OCI-M1 (cell line): ENCODE results near the gene NR2C2.
"Not testable (repeated sequence)": the region's sequence is repeated elsewhere in the genome, so short reads cannot be mapped to it uniquely, and the experiment has no call there.

Source experiments
- DNase-seq: peaks from one replicate; lab custom pipeline; 2025; lab: John Stamatoyannopoulos, UW

Gene NR2C2

DNA sequence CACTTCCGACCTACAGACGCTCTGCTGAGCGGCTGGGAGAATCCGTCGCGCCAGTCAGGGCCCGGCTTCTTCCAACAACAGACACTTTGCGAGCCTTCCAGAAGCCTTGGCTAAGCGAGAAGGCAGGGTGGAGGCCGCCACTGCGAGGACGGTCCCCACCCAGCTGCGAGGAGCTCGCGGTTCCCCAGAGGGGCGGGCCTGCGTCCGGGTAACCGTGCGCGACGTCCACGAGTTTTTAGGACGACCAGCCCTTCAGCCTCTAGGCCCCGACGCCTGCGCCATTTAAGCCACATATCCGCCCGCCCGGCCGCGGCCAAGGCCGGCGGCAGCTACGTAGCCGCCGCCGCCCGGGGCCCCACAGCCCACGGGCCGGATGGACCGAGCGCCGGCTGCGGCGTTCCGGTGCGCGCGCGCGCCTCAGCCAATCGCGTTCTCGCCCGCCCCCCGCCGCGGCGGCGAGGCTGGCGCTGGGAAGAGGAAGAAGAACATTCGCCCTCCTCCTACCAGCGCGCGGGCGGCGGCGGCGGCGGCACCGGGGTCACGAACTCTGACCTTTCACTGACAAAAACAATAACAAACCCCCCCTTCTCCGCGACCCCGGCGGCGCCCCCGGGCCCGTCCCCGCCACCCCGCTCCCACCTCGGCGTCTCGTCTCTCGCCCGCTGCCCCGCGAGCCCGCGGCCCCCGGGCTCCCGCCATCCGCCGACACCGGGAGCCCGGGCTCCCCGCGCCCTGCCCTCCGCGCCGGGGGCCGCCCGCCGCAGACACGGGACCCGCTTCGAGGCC, at the start of gene NR2C2:
NR2C2 (plus strand) TSS at position 484 of the 786 bp plus-strand sequence. CDS start 56,332 bp downstream, outside the sequence.
- DNase-seq, result peak; percentile 89

DNA sequence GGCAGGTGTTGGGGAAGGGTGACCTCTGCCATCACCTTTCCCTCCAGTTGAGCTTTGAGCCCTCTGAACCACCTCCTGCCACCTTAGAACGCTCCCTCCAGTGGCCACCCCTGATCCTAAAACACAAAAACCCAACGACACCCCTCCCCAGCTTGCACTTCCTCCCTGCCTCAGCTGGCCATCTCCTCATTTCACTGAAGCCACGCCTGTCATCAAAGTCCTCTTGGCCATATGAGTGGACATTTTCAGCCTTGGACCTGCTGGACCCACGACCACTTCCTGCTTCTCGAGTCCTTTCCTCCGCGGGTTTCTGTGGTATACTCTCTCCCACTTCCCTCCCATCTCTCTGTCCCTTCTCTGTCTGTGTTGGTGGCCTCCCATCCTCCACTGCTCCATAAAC, 48.5 kb upstream of the NR2C2 start:
- no peak for DNase-seq

DNA sequence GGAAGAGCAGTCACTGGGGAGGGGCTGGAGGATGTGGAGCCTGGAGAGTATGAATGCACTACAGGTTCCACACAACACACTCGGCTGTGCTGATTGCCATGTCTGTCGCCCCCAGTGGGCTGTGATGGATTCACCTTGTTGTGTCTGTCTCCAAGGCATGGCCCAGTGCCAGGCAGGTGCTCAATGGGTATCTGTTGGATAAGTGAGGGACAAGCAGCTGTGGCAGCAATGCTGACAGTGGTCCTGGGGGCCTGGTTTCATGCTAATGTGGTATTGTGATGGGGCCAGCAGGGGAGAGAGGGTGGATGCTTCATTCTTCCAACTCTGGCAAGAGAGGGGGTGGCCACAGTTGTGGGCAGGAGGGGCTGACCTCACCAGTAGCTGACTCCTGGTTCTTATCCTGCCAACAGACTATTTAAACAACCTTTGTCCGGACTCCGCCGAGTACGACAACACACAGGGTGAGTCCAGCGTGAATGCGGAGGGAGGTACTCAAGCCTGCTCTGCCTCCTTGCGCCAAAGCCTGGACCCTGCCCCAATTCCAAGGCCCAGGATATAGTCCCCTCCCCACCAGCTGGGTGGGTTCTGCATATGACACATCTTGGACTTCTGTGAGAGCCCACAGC, 47.3 kb upstream of the NR2C2 start:
- no peak for DNase-seq

- DNase-seq, result no peak
Measured at GRCh38 chr3:14900881-14901873, 46.2 kb upstream of the NR2C2 start.

GRCh38 chr3:14902719-14903118, 44.7 kb upstream of the NR2C2 start:
- no peak for DNase-seq

GRCh38 chr3:14903501-14903900, 43.9 kb upstream of the NR2C2 start:
- not testable (repeated sequence) for DNase-seq

- peak; percentile 8 for DNase-seq
Measured at GRCh38 chr3:14905055-14905657, 42.2 kb upstream of the NR2C2 start.

DNA sequence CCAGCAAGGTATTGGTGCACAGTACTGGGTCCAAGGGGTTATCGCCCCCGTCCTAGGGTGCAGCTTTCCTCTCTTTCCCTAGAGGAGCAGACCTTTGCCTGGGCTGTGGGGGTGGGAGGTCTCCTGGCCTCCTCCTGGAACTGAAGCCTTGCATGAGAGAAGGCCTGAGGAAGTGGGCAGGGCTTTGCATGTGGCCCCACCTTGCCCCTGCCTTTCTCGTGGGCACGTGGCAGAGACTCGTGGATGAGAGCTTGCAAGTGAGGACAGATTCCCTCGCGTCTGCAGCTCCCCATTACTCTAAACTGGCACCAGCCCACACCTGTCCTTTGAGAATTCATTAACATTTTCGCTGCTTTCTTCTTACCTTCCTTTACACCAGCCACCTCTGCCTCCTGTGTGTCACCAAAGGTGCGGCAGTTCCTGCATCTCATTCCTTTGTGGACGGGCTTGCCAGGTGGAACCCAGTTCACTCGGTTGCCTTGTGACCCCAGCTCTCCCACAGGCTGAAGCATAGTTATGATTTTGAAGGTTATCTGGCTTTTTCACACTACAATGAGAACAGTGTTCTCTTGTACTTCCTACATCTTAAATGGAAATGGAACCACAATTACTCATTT, 40.9 kb upstream of the NR2C2 start:
- DNase-seq, result no peak

GRCh38 chr3:14907043-14907966, 40.1 kb upstream of the NR2C2 start:
- no peak for DNase-seq

GRCh38 chr3:14909250-14909649, 38.1 kb upstream of the NR2C2 start:
- no peak for DNase-seq

DNA sequence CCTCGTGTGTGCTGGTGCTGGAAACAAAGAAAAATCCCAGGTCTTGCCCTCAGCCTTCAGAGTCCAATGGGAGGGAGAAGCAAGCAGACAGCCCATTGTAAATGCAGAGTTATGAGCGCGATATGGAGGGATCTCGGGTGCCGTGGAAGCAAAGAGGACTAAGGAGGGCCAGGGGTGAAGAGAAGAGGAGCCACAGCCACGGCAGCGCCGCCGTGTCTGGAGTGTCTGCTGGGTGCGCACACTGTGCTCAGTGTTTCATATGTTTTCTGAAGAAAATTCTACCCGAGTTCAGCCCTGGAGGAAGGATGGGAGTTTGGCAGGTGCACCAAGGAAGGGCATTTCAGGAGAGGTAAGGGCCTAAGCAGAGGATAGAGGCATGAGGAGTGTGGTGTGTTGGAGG, 35.7 kb upstream of the NR2C2 start:
- DNase-seq, result no peak

DNA sequence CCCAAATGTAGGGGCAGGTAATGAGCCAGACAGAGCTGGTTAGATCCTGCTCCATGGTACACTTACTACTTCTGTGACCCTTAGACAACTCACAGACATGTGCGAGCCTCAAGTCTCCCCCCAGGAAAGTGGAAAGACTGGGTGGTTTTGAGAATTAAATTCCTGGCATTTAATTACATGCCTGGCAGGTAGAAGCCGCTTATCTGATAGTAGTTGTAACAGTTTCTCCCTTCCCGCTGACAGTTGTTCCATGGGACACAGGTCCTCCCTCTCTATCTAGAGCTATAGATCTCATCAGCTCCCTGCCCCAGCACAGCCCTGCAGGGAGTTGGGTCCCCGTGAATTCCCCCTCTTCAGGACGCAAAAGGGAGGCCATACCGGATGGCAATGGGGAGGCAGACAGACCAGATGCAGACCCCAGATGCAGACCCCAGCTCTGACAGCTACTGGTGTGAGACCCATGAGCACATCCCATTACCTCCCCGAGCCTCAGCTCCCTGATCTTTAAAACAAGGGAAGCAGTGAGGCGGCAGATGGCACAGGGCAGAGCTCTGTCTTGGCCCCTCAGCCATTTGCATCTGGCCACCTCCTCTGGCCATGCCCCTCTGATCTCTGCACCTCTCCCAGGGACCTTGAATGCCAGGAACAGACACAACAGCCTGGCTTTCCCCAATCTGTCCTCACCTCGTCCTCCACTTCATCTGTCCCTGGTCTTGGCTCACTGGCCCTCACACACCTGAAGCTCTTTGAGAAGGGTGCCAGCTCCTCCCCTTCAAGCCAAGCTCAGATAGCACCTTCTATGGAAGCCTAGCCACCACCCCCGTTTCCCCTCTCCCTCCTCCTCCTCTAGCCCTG, 34.1 kb upstream of the NR2C2 start:
- DNase-seq, result no peak

DNA sequence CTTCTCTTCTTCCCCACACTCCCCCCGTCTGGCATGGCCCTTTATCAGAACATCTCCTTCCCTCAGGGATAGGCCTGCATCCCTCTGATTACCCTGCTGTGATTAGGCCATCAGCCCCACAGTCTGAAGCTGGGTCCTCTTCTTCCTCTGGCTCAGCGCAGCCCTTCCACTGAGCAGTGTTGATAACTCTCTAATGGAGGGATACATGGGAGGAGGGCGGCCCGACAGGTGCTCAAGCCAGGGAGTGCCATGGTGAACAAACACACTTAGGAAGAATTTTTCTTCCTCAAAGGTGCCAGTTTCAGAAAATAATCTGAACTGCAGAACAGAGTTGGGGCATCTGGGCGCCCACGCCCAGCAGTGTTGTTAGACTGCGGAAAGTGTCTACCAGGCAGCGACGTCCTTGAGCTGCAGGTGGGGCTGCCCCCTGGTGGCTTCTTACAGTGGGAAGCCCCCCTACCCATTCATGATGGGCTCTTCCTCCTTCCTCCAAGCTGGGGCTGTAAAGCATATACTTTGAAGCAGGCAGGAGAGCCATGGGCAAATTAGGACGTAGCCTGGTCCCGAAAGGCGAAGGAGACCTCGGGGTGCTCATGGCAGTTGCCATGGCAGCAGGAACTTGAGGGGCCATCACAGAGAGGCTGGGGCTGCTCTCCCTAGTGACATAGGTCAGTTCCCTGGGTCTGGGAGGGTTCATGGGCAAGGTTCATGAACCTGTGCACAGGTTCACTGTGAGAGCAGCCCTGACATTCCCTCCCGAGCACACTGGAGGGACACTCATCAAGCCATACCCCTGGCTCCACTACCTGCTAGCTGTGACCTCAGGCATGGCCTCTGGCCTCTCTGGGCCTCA, 33.2 kb upstream of the NR2C2 start:
- DNase-seq, result no peak

- no peak for DNase-seq
Measured at GRCh38 chr3:14914779-14915117, 32.6 kb upstream of the NR2C2 start.

GRCh38 chr3:14915636-14916222, 31.7 kb upstream of the NR2C2 start:
- peak; percentile 31 for DNase-seq

- no peak for DNase-seq
Measured at GRCh38 chr3:14918356-14918860, 29.0 kb upstream of the NR2C2 start.

DNA sequence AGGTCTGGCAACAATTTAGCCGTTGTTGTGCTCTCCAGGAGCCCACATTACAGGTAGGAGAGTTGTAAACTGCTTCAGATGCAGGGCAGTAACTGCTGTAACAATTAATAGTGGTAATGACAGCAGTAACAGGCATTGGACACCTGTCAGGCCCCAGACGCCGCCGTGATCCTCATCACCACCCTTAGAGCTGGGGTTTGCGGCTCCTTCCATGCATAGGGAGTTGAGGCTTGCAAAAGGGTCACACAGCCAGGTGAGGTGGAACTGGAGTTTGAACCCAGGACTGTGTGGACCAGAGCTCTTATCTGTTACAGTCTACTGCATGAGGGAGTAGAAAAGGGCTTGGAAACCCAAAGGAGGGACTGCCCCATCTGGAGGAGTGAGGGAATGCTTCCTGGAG, 26.8 kb upstream of the NR2C2 start:
- DNase-seq, result no peak

DNA sequence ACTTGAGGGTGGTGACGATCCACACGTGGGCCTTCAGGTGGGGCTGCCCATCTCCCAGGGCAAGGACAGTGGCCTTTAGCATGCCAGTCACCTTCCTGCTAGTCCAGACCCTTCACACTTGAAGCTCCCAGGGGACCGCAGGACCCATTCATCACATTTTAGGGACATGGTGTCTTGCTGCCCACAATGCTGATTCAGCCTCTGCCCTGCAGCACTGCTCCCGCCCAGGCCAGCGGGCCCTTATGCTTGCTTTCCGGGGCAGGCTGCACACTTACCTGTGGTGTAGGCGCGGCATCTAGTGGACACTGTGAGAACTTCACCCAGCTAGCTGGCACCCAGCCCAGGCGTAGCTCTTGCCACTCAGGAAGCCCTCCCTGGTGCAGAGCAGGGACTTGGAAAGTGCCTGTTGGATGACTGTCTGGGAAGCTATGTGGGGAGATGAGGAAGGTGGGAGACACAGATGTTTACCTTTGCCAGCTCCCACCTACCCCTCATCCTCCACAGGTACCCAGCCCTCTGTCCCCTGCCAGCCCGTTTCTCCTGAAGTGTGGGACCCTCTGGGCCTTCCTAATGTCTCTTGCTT, 26.3 kb upstream of the NR2C2 start:
- DNase-seq, result peak; percentile 88
